Naive thymus-derived CD4-positive, alpha-beta T cell (primary cell): ENCODE measurements around the gene LY6G5B. TPM values are rescaled to one million over a fixed set of nuclear protein-coding genes. Genes with fewer than 3 reads are reported as not detected.

Source experiments
- ATAC-seq: fragments of 150-1000 bp; cut with Tn5 transposase; 2 replicates; pipeline ENCODE4 v1.10.0; 2021; ENCODE audit warnings: mild to moderate bottlenecking, moderate library complexity
- CTCF ChIA-PET: fragments of 350-600 bp; sonication (Branson Sonifier 250); formaldehyde crosslinking; loops from one replicate; lab custom pipeline; 2021; ENCODE audit warnings: antibody characterized with exemption; lab: Charles Lee
- POLR2A ChIA-PET: fragments of 350-600 bp; sonication (Branson Sonifier 250); formaldehyde crosslinking; loops from one replicate; lab custom pipeline; 2021; ENCODE audit warnings: antibody characterized with exemption, inconsistent platforms; lab: Charles Lee
- DNase-seq, 9 donors: peaks; one replicate each; pipeline versions ENCODE4 v3.0.0 to v3.0.0-alpha.2; 2020 to 2022; ENCODE audit warnings: mixed read lengths in 1 of 9
- H3K27ac ChIP-seq: one replicate; pipeline ENCODE4 v1.7.0; 2013; ENCODE audit warnings: mild to moderate bottlenecking, low read depth, low read length, moderate library complexity
- H3K27me3 ChIP-seq, 2 donors: one replicate each; pipeline ENCODE4 v1.7.0; 2013; ENCODE audit warnings: low read length in 2 of 2, mild to moderate bottlenecking in 2 of 2, moderate library complexity in 2 of 2; ENCODE audit not compliant: control insufficient read depth in 2 of 2, insufficient read depth in 2 of 2
- H3K36me3 ChIP-seq, 3 experiments: 1 replicate in 2 of 3; 2 replicates in 1 of 3; pipeline ENCODE4 v1.7.0; 2013; ENCODE audit warnings: low read length in 3 of 3, mild to moderate bottlenecking in 3 of 3, moderate library complexity in 1 of 3; ENCODE audit not compliant: insufficient read depth in 3 of 3, control insufficient read depth in 2 of 3
- H3K4me1 ChIP-seq, 2 donors: one replicate each; pipeline ENCODE4 v1.7.0; 2013; ENCODE audit warnings: low read length in 2 of 2, mild to moderate bottlenecking in 2 of 2, moderate library complexity in 1 of 2; ENCODE audit not compliant: control insufficient read depth in 2 of 2, insufficient read depth in 2 of 2
- H3K4me3 ChIP-seq: 2 replicates; pipeline ENCODE4 v1.7.0; 2013; ENCODE audit warnings: mild to moderate bottlenecking, low read length
- H3K9me3 ChIP-seq, 3 experiments: 1 replicate in 2 of 3; 2 replicates in 1 of 3; pipeline ENCODE4 v1.7.0; 2013; ENCODE audit warnings: low read length in 3 of 3; ENCODE audit not compliant: control insufficient read depth in 2 of 3
- H3K27ac Mint-ChIP-seq, 9 donors: one replicate each; pipeline ENCODE4 v1.8.0; 2020 to 2022; ENCODE audit warnings: mixed read lengths in 9 of 9, mild to moderate bottlenecking in 8 of 9, moderate library complexity in 5 of 9, inconsistent platforms in 2 of 9
- H3K27me3 Mint-ChIP-seq, 5 donors: one replicate each; pipeline ENCODE4 v1.8.0; 2021 to 2022; ENCODE audit warnings: mixed read lengths in 5 of 5, mild to moderate bottlenecking in 1 of 5
- H3K36me3 Mint-ChIP-seq, 5 donors: one replicate each; pipeline ENCODE4 v1.8.0; 2020 to 2022; ENCODE audit warnings: mixed read lengths in 5 of 5, mild to moderate bottlenecking in 3 of 5, inconsistent platforms in 1 of 5
- H3K4me1 Mint-ChIP-seq, 7 donors: one replicate each; pipeline ENCODE4 v1.8.0; 2020 to 2022; ENCODE audit warnings: mixed read lengths in 7 of 7, mild to moderate bottlenecking in 3 of 7, inconsistent platforms in 1 of 7
- H3K4me3 Mint-ChIP-seq, 10 donors: one replicate each; pipeline ENCODE4 v1.8.0; 2020 to 2022; ENCODE audit warnings: mild to moderate bottlenecking in 10 of 10, mixed read lengths in 10 of 10, moderate library complexity in 6 of 10, inconsistent platforms in 2 of 10
- H3K9me3 Mint-ChIP-seq, 11 donors: one replicate each; pipeline ENCODE4 v1.8.0; 2020 to 2022; ENCODE audit warnings: mixed read lengths in 11 of 11, mild to moderate bottlenecking in 4 of 11, inconsistent platforms in 1 of 11, moderate library complexity in 1 of 11
- intact Hi-C, 2 donors: fragments of 100-400 bp; cut with micrococcal nuclease; formaldehyde crosslinking; loops; one replicate each; pipeline ENCODE4 v1.15.1; 2023
- microRNA-seq: library from miRNA; unstranded; fragments of <30 nt; microRNA quantifications from one replicate; pipeline ENCODE4 v1.2.0, GENCODE V29; 2022; ENCODE audit warnings: borderline microRNAs expressed
- polyA plus RNA-seq, 2 donors: library from polyadenylated mRNA; unstranded; fragments of 300-500 nt; fragmentation: Illumina TruSeq; gene quantifications; one replicate each; pipeline ENCODE4 v1.2.3, GENCODE V29; 2021
- total RNA-seq, 6 experiments: library from RNA in 5 of 6; stranded (reverse) in 5 of 6; gene quantifications; 1 replicate in 5 of 6; 2 replicates in 1 of 6; pipeline ENCODE4 v1.2.3 and lab custom pipeline; 2021 to 2026

Gene LY6G5B
- total and polyA plus RNA-seq, 7 experiments from 2014 or later: 27.7 to 51.0 (median 42.9) TPM; not detected in 2

DNA sequence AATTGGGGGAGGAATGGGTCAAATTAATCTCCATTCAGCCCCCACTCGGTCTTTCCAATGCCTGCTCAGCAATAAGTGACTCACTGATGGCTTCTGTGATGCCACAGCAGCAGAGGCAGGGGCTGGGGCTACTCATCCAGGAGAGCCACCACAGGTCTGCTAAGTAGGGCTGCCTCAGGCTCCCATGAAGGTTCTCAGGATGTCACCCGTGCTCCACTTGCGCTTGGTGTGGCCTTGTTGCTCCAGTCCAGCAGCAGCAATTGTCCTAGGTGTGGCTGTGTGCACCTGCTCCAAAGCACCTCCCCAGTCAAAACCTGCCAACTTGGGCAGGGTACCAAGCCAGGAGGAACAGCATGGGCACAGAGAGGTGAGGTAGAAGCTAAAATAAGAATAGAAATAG is 52.4 kb downstream of the LY6G5B start:
- H3K27me3 Mint-ChIP-seq: peaks cover 0 to 6% (median 0%) of the 10 kb centered on the region in 5 donors
- CTCF ChIA-PET: interaction anchor here (0.6 kb wide), 1 partner anchor 532 kb away, joined by 4 read pairs; no protein-coding TSS in a partner anchor
- Histone ChIP-seq H3K36me3 (no peaks in the 10 kb centered on the region), H3K4me3 (no peak overlapping the region), H3K4me1 (peaks cover 0 to 2% of the 10 kb centered on the region in 2 donors), H3K27ac (no peak overlapping the region), H3K9me3 (no peaks in the 10 kb centered on the region), H3K27me3 (no peaks in the 10 kb centered on the region)
- H3K4me1 Mint-ChIP-seq: peaks cover 20 to 31% (median 26%) of the 10 kb centered on the region in 7 donors
- POLR2A ChIA-PET: no interaction called here
- H3K27ac Mint-ChIP-seq: no peak overlapping the region
- H3K4me3 Mint-ChIP-seq: no peak overlapping the region
- no peak for DNase-seq
- H3K36me3 Mint-ChIP-seq: peaks cover 0 to 8% (median 0%) of the 10 kb centered on the region in 5 donors
- intact Hi-C loops: no loop called here
- no peak for ATAC-seq
- no peaks in the 10 kb centered on the region for H3K9me3 Mint-ChIP-seq

Small RNAs within 50 kb of the gene (microRNA-seq; reads per million reads assigned to microRNA genes)
- not detected for gene MIR4646
- gene MIR6832: not detected

Other genes with a start within 250 kb of the LY6G5B start
Only the 30 nearest of the 37 such genes appear.
- not detected for gene MCCD1, start 141.0 kb upstream of the LY6G5B start, total RNA-seq
- gene MCCD1, start 141.0 kb upstream of the LY6G5B start, polyA plus RNA-seq: not detected
- gene DDX39B, start 128.0 kb upstream of the LY6G5B start, total RNA-seq: 100 to 1,000 TPM; 443 to 761 (median 546) TPM
- gene DDX39B, start 128.0 kb upstream of the LY6G5B start, polyA plus RNA-seq: 100 to 1,000 TPM; 106 to 125 TPM
- 1 to 10 TPM; 2.7 to 7.5 (median 4.8) TPM for gene ATP6V1G2, start 123.4 kb upstream of the LY6G5B start, total RNA-seq
- 1 to 10 TPM in 1 of 2 donors, under 1 TPM in 1; 0.38 to 1.9 TPM for gene ATP6V1G2, start 123.4 kb upstream of the LY6G5B start, polyA plus RNA-seq
- gene NFKBIL1, start 122.4 kb upstream of the LY6G5B start, total RNA-seq: 10 to 100 TPM in 4 of 5 experiments, 1 to 10 TPM in 1; 8.7 to 17.2 (median 11.6) TPM
- gene NFKBIL1, start 122.4 kb upstream of the LY6G5B start, polyA plus RNA-seq: 10 to 100 TPM in 1 of 2 donors, 1 to 10 TPM in 1; 9.4 to 13.8 TPM
- gene LTA, start 97.7 kb upstream of the LY6G5B start, total RNA-seq: 100 to 1,000 TPM in 1 of 5 experiments, 10 to 100 TPM in 4; 12.3 to 110 (median 20.2) TPM
- gene LTA, start 97.7 kb upstream of the LY6G5B start, polyA plus RNA-seq: 10 to 100 TPM; 24.0 to 27.5 TPM
- gene TNF, start 94.4 kb upstream of the LY6G5B start, total RNA-seq: 100 to 1,000 TPM in 1 of 5 experiments, 10 to 100 TPM in 1, 1 to 10 TPM in 3; 5.4 to 125 (median 8.7) TPM
- 1 to 10 TPM in 1 of 2 donors, under 1 TPM in 1; 0.73 to 1.1 TPM for gene TNF, start 94.4 kb upstream of the LY6G5B start, polyA plus RNA-seq
- 1,000 to 10,000 TPM in 1 of 5 experiments, 100 to 1,000 TPM in 4; 370 to 1,909 (median 670) TPM for gene LTB, start 87.6 kb upstream of the LY6G5B start, total RNA-seq
- gene LTB, start 87.6 kb upstream of the LY6G5B start, polyA plus RNA-seq: 1,000 to 10,000 TPM; 1,970 to 2,371 TPM
- gene LST1, start 83.7 kb upstream of the LY6G5B start, total RNA-seq: 100 to 1,000 TPM in 2 of 5 experiments, 10 to 100 TPM in 3; 15.1 to 234 (median 32.0) TPM
- gene LST1, start 83.7 kb upstream of the LY6G5B start, polyA plus RNA-seq: 10 to 100 TPM in 1 of 2 donors, 1 to 10 TPM in 1; 8.4 to 15.3 TPM
- gene NCR3, start 77.0 kb upstream of the LY6G5B start, total RNA-seq: 10 to 100 TPM in 2 of 5 experiments, 1 to 10 TPM in 2, under 1 TPM in 1; 0.97 to 47.1 (median 6.7) TPM
- 10 to 100 TPM; 11.0 to 19.7 TPM for gene NCR3, start 77.0 kb upstream of the LY6G5B start, polyA plus RNA-seq
- 100 to 1,000 TPM in 1 of 5 experiments, 10 to 100 TPM in 4; 33.1 to 160 (median 62.0) TPM for gene AIF1, start 54.7 kb upstream of the LY6G5B start, total RNA-seq
- 100 to 1,000 TPM; 140 to 182 TPM for gene AIF1, start 54.7 kb upstream of the LY6G5B start, polyA plus RNA-seq
- gene PRRC2A, start 49.3 kb upstream of the LY6G5B start, total RNA-seq: 100 to 1,000 TPM; 203 to 238 (median 226) TPM
- 1 to 10 TPM; 3.9 to 8.2 TPM for gene PRRC2A, start 49.3 kb upstream of the LY6G5B start, polyA plus RNA-seq
- gene BAG6, start 17.3 kb upstream of the LY6G5B start, total RNA-seq: 100 to 1,000 TPM; 260 to 321 (median 280) TPM
- 10 to 100 TPM; 14.4 to 24.3 TPM for gene BAG6, start 17.3 kb upstream of the LY6G5B start, polyA plus RNA-seq
- 1 to 10 TPM in 4 of 5 experiments, under 1 TPM in 1; 0.78 to 4.3 (median 2.8) TPM for gene APOM, start 14.1 kb upstream of the LY6G5B start, total RNA-seq
- gene APOM, start 14.1 kb upstream of the LY6G5B start, polyA plus RNA-seq: 1 to 10 TPM; 3.8 to 5.0 TPM
- gene C6orf47, start 9.2 kb upstream of the LY6G5B start, total RNA-seq: 10 to 100 TPM; 14.0 to 32.8 (median 23.2) TPM
- gene C6orf47, start 9.2 kb upstream of the LY6G5B start, polyA plus RNA-seq: 10 to 100 TPM; 22.3 to 33.7 TPM
- gene GPANK1, start 5.0 kb upstream of the LY6G5B start, total RNA-seq: 10 to 100 TPM; 12.8 to 35.1 (median 28.9) TPM
- 10 to 100 TPM; 24.0 to 27.2 TPM for gene GPANK1, start 5.0 kb upstream of the LY6G5B start, polyA plus RNA-seq
- 100 to 1,000 TPM; 101 to 215 (median 133) TPM for gene CSNK2B, start 3.9 kb upstream of the LY6G5B start, total RNA-seq
- gene CSNK2B, start 3.9 kb upstream of the LY6G5B start, polyA plus RNA-seq: 100 to 1,000 TPM; 260 to 275 TPM
- gene LY6G5C, start 11.1 kb downstream of the LY6G5B start, total RNA-seq: 1 to 10 TPM; 2.4 to 4.3 (median 3.1) TPM
- gene LY6G5C, start 11.1 kb downstream of the LY6G5B start, polyA plus RNA-seq: 10 to 100 TPM in 1 of 2 donors, 1 to 10 TPM in 1; 6.4 to 10.2 TPM
- 10 to 100 TPM; 60.1 to 71.7 (median 65.2) TPM for gene ABHD16A, start 33.3 kb downstream of the LY6G5B start, total RNA-seq
- 10 to 100 TPM; 31.1 to 42.5 TPM for gene ABHD16A, start 33.3 kb downstream of the LY6G5B start, polyA plus RNA-seq
- gene LY6G6F, start 36.9 kb downstream of the LY6G5B start, total RNA-seq: under 1 TPM in 1 of 5 experiments, not detected in 4; 0.56 TPM
- not detected for gene LY6G6F, start 36.9 kb downstream of the LY6G5B start, polyA plus RNA-seq
- not detected for gene LY6G6D, start 45.4 kb downstream of the LY6G5B start, total RNA-seq
- not detected for gene LY6G6D, start 45.4 kb downstream of the LY6G5B start, polyA plus RNA-seq
- 1 to 10 TPM in 1 of 5 experiments, not detected in 4; 1.2 TPM for gene LY6G6C, start 51.8 kb downstream of the LY6G5B start, total RNA-seq
- not detected for gene LY6G6C, start 51.8 kb downstream of the LY6G5B start, polyA plus RNA-seq
- gene MPIG6B, start 53.4 kb downstream of the LY6G5B start, total RNA-seq: 1 to 10 TPM in 1 of 5 experiments, under 1 TPM in 4; 0.12 to 4.7 (median 0.64) TPM
- 1 to 10 TPM in 1 of 2 donors, under 1 TPM in 1; 0.20 to 2.3 TPM for gene MPIG6B, start 53.4 kb downstream of the LY6G5B start, polyA plus RNA-seq
- 10 to 100 TPM in 2 of 5 experiments, 1 to 10 TPM in 3; 4.9 to 31.4 (median 7.1) TPM for gene DDAH2, start 59.3 kb downstream of the LY6G5B start, total RNA-seq
- 10 to 100 TPM; 13.1 to 15.3 TPM for gene DDAH2, start 59.3 kb downstream of the LY6G5B start, polyA plus RNA-seq
- 100 to 1,000 TPM in 2 of 5 experiments, 10 to 100 TPM in 3; 29.3 to 494 (median 58.2) TPM for gene CLIC1, start 66.6 kb downstream of the LY6G5B start, total RNA-seq
- gene CLIC1, start 66.6 kb downstream of the LY6G5B start, polyA plus RNA-seq: 100 to 1,000 TPM; 102 to 122 TPM
- gene MSH5, start 70.0 kb downstream of the LY6G5B start, total RNA-seq: 10 to 100 TPM; 10.3 to 52.2 (median 11.4) TPM
- gene MSH5, start 70.0 kb downstream of the LY6G5B start, polyA plus RNA-seq: 1 to 10 TPM in 1 of 2 donors, under 1 TPM in 1; 0.51 to 2.6 TPM
- gene SAPCD1, start 92.7 kb downstream of the LY6G5B start, total RNA-seq: 10 to 100 TPM in 1 of 5 experiments, 1 to 10 TPM in 4; 2.3 to 11.1 (median 3.3) TPM
- gene SAPCD1, start 92.7 kb downstream of the LY6G5B start, polyA plus RNA-seq: not detected
- 1 to 10 TPM in 3 of 5 experiments, under 1 TPM in 2; 0.53 to 4.5 (median 1.1) TPM for gene VWA7, start 107.4 kb downstream of the LY6G5B start, total RNA-seq
- not detected for gene VWA7, start 107.4 kb downstream of the LY6G5B start, polyA plus RNA-seq
- 10 to 100 TPM; 34.3 to 84.2 (median 53.2) TPM for gene VARS1, start 125.8 kb downstream of the LY6G5B start, total RNA-seq
- gene VARS1, start 125.8 kb downstream of the LY6G5B start, polyA plus RNA-seq: 10 to 100 TPM; 32.2 to 44.8 TPM
- 10 to 100 TPM; 22.9 to 94.5 (median 29.2) TPM for gene LSM2, start 137.0 kb downstream of the LY6G5B start, total RNA-seq
- 10 to 100 TPM; 58.9 to 67.9 TPM for gene LSM2, start 137.0 kb downstream of the LY6G5B start, polyA plus RNA-seq
- gene HSPA1L, start 145.3 kb downstream of the LY6G5B start, total RNA-seq: 1 to 10 TPM; 3.3 to 5.5 (median 4.7) TPM
- 1 to 10 TPM; 2.3 to 3.6 TPM for gene HSPA1L, start 145.3 kb downstream of the LY6G5B start, polyA plus RNA-seq